Measurements from ENCODE around the gene ADGRB2.

- TF ChIP-seq CTCF (IDR thresholded peaks at IDR 0.05) (no peak), POLR2A (IDR thresholded peaks at IDR 0.05) (no peak)
Measured at GRCh38 chr1:31761883-31762282, 2.3 kb downstream of the ADGRB2 start.
